ENCODE measurements around the gene CD2AP.
A peak's percentile ranks its signal among the peaks of the same experiment; 100 is the strongest.
"Not testable (repeated sequence)": the region's sequence is repeated elsewhere in the genome, so short reads cannot be mapped to it uniquely, and the experiment has no call there.

Gene CD2AP

GRCh38 chr6:47477497-47478232 is at the start of gene CD2AP:
Gene CD2AP, plus strand, starts transcription at chr6:47477789. Its CDS starts 456 bp downstream, at chr6:47478245.
- DNase-seq = peak; percentile 85

GRCh38 chr6:47428288-47428687 is 49.3 kb upstream of the CD2AP start:
- no peak for DNase-seq

- DNase-seq = no peak
These were observed 48.6 kb upstream of the CD2AP start for GRCh38 chr6:47428746-47429664.

- DNase-seq = no peak
These were observed 43.0 kb upstream of the CD2AP start for GRCh38 chr6:47434372-47435253.

GRCh38 chr6:47435254-47435612 is 42.4 kb upstream of the CD2AP start:
- DNase-seq = no peak

GRCh38 chr6:47437592-47437991 is 40.0 kb upstream of the CD2AP start:
- no peak for DNase-seq

- no peak for DNase-seq
These were observed 38.9 kb upstream of the CD2AP start for GRCh38 chr6:47438481-47439347.

- no peak for DNase-seq
These were observed 38.3 kb upstream of the CD2AP start for GRCh38 chr6:47439348-47439668.

- DNase-seq = no peak
These were observed 36.9 kb upstream of the CD2AP start for GRCh38 chr6:47440719-47441118.

- DNase-seq = not testable (repeated sequence)
These were observed 32.6 kb upstream of the CD2AP start for GRCh38 chr6:47444964-47445363.

GRCh38 chr6:47446669-47447330 is 30.8 kb upstream of the CD2AP start:
- peak; percentile 19 for DNase-seq

GRCh38 chr6:47447722-47448121 is 29.9 kb upstream of the CD2AP start:
- no peak for DNase-seq

- DNase-seq = no peak
These were observed 26.4 kb upstream of the CD2AP start for GRCh38 chr6:47451162-47451561.

- no peak for DNase-seq
These were observed 24.7 kb upstream of the CD2AP start for GRCh38 chr6:47452899-47453298.

- no peak for DNase-seq
These were observed 24.1 kb upstream of the CD2AP start for GRCh38 chr6:47453372-47453936.

GRCh38 chr6:47454713-47455396 is 22.7 kb upstream of the CD2AP start:
- no peak for DNase-seq

- DNase-seq = no peak
These were observed 21.9 kb upstream of the CD2AP start for GRCh38 chr6:47455533-47456209.

GRCh38 chr6:47456536-47456975 is 21.0 kb upstream of the CD2AP start:
- DNase-seq = no peak

- DNase-seq = no peak
These were observed 20.2 kb upstream of the CD2AP start for GRCh38 chr6:47457370-47457769.

- DNase-seq = no peak
These were observed 13.5 kb upstream of the CD2AP start for GRCh38 chr6:47464052-47464451.

All from stimulated activated CD4-positive, alpha-beta T cell treated with anti-CD3 and anti-CD28 coated beads, Interleukin-1b, Interleukin-23, amount 100 ng/mL, for 48 hours (primary cell).